Ascending aorta (tissue), 2 donors: ENCODE results near the gene MGAT5. TPM values are rescaled to one million over a fixed set of nuclear protein-coding genes. Genes with fewer than 3 reads are reported as not detected.

Source experiments
- DNase-seq, 2 donors: peaks; one replicate each; pipeline ENCODE4 v3.0.0-alpha.2; 2019; ENCODE audit warnings: low spot score in 2 of 2
- H3K27ac ChIP-seq, 2 donors: fragments of 200-600 bp; sonication (generic); one replicate each; pipeline ENCODE4 v1.5.1; 2016 to 2017; ENCODE audit warnings: mild to moderate bottlenecking in 1 of 2
- H3K27me3 ChIP-seq: fragments of 200-600 bp; sonication (generic); one replicate; pipeline ENCODE4 v1.5.1; 2017
- H3K36me3 ChIP-seq, 2 donors: fragments of 200-600 bp; sonication (generic); one replicate each; pipeline ENCODE4 v1.5.1; 2016
- H3K4me1 ChIP-seq, 2 donors: fragments of 200-600 bp; sonication (generic); one replicate each; pipeline ENCODE4 v1.5.1; 2016 to 2017; ENCODE audit warnings: mild to moderate bottlenecking in 1 of 2
- H3K4me3 ChIP-seq, 2 donors: fragments of 200-600 bp; sonication (generic); one replicate each; pipeline ENCODE4 v1.5.1; 2016 to 2017; ENCODE audit warnings: mild to moderate bottlenecking in 1 of 2
- H3K9me3 ChIP-seq, 2 donors: fragments of 200-600 bp; sonication (generic); one replicate each; pipeline ENCODE4 v1.5.1; 2016
- CTCF ChIP-seq, 3 experiments: fragments of 200-600 bp in 2 of 3; fragments of 450-650 bp in 1 of 3; sonication (generic) in 2 of 3; IDR thresholded peaks; one replicate each; pipeline ENCODE4 v1.5.1; 2016 to 2019; ENCODE audit warnings: antibody characterized with exemption in 3 of 3, mild to moderate bottlenecking in 1 of 3, moderate library complexity in 1 of 3
- intact Hi-C: fragments of 100-400 bp; cut with DNase I; formaldehyde crosslinking; loops from one replicate; pipeline ENCODE4 v1.15.1; 2023
- total RNA-seq: library from RNA; depleted of rRNA; stranded (reverse); fragments of >200 nt; gene quantifications from one replicate; pipeline ENCODE4 v1.1.0, GENCODE V29; 2016

The MGAT5 gene
- total RNA-seq, 1 donor from 2014 or later = 15.4 TPM

DNA sequence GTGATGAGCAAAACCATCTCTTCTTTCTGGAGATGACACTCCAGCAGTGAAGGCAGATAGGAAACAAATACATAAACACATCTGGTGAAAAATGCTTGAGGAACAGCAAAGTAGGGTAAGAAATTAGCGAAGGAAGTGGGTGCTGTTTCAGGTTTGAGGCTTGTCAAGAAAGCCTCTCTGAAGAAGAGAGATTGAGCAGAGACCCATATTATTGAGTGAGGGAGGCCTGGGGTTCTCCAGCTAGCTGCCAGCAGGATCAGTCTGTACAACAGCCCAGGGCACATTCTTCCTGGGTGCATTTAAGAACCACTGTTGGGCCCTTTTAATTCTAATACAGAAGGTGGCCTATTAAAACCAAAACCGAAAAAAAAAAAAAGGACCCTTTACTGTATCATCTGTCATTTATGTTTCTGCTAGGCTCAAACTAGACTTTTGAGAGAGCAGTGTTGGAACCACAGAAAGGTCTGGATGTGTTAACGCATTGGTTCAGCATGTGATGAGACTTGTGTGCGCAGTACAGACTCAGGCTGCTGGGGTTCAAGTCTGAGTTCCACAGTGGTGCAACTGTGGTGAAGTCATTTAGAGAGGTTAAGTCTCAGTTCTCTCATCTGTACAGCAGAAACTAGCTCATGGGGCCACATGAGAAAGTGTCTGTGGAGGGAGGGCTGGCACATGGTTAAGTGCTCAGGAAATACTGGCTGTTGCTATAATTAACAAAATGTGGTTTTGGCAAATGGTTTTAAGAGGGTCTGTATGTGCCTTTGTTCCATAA, 28.9 kb downstream of the MGAT5 start:
- no peak for DNase-seq
- H3K9me3 ChIP-seq = no peaks in the 10 kb centered on the region
- H3K36me3 ChIP-seq = no peaks in the 10 kb centered on the region
- peaks cover 0 to 6% of the 10 kb centered on the region in 2 donors for H3K4me1 ChIP-seq
- intact Hi-C loops = no loop called here
- no peaks in the 10 kb centered on the region for H3K27me3 ChIP-seq
- no peak overlapping the region for H3K27ac ChIP-seq
- H3K4me3 ChIP-seq = no peak overlapping the region
- TF ChIP-seq CTCF (IDR thresholded peaks at IDR 0.05) = no peak

DNA sequence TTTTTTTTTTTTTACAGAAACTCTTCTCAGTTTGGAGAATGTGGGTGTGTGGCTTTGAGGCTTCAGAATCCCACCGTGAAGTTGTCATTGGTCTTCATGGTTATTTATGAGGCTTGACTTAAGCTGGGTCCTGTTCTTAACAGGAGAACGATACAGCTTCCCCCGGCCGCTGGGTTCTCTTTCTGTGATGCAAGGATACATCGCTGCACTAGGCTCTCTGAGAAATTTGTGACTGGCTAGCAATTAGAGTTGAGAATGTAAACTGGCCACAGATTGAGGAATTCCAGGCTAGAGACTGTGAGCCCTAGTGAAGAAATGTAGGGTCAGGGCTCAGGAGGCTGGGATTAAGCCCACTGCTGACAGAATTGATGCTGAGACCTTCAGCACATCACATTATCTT, 29.8 kb downstream of the MGAT5 start:
- Histone ChIP-seq H3K9me3 (no peaks in the 10 kb centered on the region), H3K4me1 (peaks cover 0 to 6% of the 10 kb centered on the region in 2 donors), H3K36me3 (no peaks in the 10 kb centered on the region), H3K4me3 (no peak overlapping the region), H3K27ac (no peak overlapping the region), H3K27me3 (no peaks in the 10 kb centered on the region)
- intact Hi-C loops = no loop called here
- no peak for DNase-seq
- no peak for TF ChIP-seq CTCF (IDR thresholded peaks at IDR 0.05)

DNA sequence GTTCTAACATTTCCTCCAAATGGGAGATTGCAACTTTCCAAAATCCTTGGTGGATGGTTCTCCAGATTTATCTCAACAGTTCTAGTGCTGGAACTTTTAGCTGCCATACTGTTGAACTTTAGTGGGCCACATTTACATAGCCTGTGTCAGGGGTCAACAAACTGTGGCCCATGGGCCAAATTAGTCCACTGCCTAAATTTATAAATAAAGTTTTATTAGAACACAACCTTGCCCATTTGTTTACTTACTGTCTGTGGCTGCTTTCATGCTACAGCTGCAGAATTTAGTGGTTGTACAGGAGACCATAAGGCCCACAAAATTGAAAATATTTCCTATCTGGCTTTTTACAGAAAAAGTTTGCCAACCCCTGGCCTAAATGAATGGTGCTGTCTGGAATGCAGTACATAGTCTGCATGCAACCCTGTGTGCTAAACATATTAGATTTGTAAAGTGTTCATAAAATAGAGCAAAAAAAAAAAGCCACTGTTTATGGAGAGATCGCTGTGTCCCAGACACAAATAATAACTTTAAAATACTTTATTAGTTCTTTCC, 30.3 kb downstream of the MGAT5 start:
- TF ChIP-seq CTCF (IDR thresholded peaks at IDR 0.05) = no peak
- Histone ChIP-seq H3K27ac (no peak overlapping the region), H3K36me3 (no peaks in the 10 kb centered on the region), H3K9me3 (no peaks in the 10 kb centered on the region), H3K4me1 (peaks cover 0 to 6% of the 10 kb centered on the region in 2 donors), H3K27me3 (no peaks in the 10 kb centered on the region), H3K4me3 (no peak overlapping the region)
- no peak for DNase-seq
- intact Hi-C loops = no loop called here

- no peaks in the 10 kb centered on the region for H3K9me3 ChIP-seq
Measured at GRCh38 chr2:134287323-134287722, 33.5 kb downstream of the MGAT5 start.

DNA sequence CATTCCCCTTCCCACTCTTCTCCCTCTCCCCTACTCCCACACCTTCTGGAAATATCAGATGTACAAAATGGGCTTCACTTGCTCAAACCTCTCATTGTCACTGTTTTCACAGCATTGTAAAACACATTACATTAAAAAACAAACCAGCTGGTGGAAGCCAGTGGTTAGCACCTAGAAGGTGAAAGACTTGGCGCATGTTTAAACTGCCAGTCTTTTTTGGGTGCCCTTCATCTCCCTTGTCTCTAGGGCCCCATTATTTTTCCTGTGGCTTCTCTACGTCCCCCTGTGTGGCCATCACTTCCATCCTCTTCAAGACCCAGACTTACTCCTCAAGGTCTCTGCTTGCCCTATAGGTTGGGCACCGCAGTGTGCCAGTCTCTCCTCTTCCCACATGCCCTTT, 34.9 kb downstream of the MGAT5 start:
- intact Hi-C loops = no loop called here
- Histone ChIP-seq H3K36me3 (no peaks in the 10 kb centered on the region), H3K4me1 (no peaks in the 10 kb centered on the region), H3K27ac (no peak overlapping the region), H3K4me3 (no peak overlapping the region), H3K9me3 (no peaks in the 10 kb centered on the region), H3K27me3 (no peaks in the 10 kb centered on the region)
- no peak for DNase-seq
- TF ChIP-seq CTCF (IDR thresholded peaks at IDR 0.05) = no peak

More at GRCh38 chr2:134287323-134287722, 33.5 kb downstream of the MGAT5 start:
- no peak for DNase-seq
- no peaks in the 10 kb centered on the region for H3K36me3 ChIP-seq
- H3K27ac ChIP-seq = no peak overlapping the region
- H3K4me3 ChIP-seq = no peak overlapping the region
- no peaks in the 10 kb centered on the region for H3K27me3 ChIP-seq
- TF ChIP-seq CTCF (IDR thresholded peaks at IDR 0.05) = no peak
- intact Hi-C loops = no loop called here
- no peaks in the 10 kb centered on the region for H3K4me1 ChIP-seq
